CD4-positive, alpha-beta T cell treated with Interferon alpha-2 for 1 hour (primary cell): ENCODE data around the gene VEZF1.

Experiments used
- DNase-seq, 2 donors: peaks; one replicate each; pipeline ENCODE4 v3.0.0-alpha.2; 2020 to 2022

The VEZF1 gene

DNA sequence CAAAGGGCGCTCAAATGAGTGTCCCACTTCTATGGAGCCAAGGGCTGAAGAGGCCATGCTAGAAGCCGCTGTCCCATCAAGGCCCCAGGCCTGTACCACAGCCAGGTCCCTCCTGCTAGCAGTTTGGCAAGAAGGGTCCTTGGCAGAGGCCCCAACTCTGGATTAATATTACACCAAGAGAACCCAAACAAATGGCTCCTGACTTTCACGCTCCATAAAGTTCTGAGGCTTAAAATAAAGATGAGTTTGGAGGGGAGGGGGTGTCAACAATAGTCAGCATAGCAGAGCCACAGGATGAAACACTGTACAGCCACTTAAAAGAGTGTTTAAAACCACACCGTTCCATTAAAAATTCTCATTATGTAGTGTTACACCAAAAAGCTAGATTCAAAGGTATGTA lies 63.4 kb downstream of the VEZF1 start:
- DNase-seq: no peak
